NCI-H146 treated with DMSO at 0.1 percent for 48 hours (cell line): ENCODE results near the gene PSTPIP2.
"Not testable (repeated sequence)": the region's sequence is repeated elsewhere in the genome, so short reads cannot be mapped to it uniquely, and the experiment has no call there.

Experiments
- DNase-seq: peaks from one replicate; lab custom pipeline; 2025; ENCODE audit not compliant: unreplicated experiment; lab: John Stamatoyannopoulos, UW

Gene PSTPIP2

GRCh38 chr18:46070815-46071652, 1.0 kb downstream of the PSTPIP2 start:
- DNase-seq, result no peak

- DNase-seq, result no peak
Observed at GRCh38 chr18:46070232-46070631, 1.8 kb downstream of the PSTPIP2 start.

- no peak for DNase-seq
Observed at GRCh38 chr18:46069524-46069923, 2.5 kb downstream of the PSTPIP2 start.

- DNase-seq, result no peak
Observed at GRCh38 chr18:46068763-46069162, 3.3 kb downstream of the PSTPIP2 start.

- peak; percentile 12 for DNase-seq
Observed at GRCh38 chr18:46067438-46068007, 4.5 kb downstream of the PSTPIP2 start.

- DNase-seq, result no peak
Observed at GRCh38 chr18:46062781-46063180, 9.3 kb downstream of the PSTPIP2 start.

GRCh38 chr18:46061796-46062195, 10.3 kb downstream of the PSTPIP2 start:
- no peak for DNase-seq

- DNase-seq, result no peak
Observed at GRCh38 chr18:46061387-46061786, 10.7 kb downstream of the PSTPIP2 start.

- no peak for DNase-seq
Observed at GRCh38 chr18:46060359-46060841, 11.7 kb downstream of the PSTPIP2 start.

- no peak for DNase-seq
Observed at GRCh38 chr18:46055838-46056230, 16.2 kb downstream of the PSTPIP2 start.

- no peak for DNase-seq
Observed at GRCh38 chr18:46054956-46055837, 16.9 kb downstream of the PSTPIP2 start.

- DNase-seq, result no peak
Observed at GRCh38 chr18:46053368-46054095, 18.5 kb downstream of the PSTPIP2 start.

- no peak for DNase-seq
Observed at GRCh38 chr18:46051731-46052461, 20.2 kb downstream of the PSTPIP2 start.

GRCh38 chr18:46050268-46050667, 21.8 kb downstream of the PSTPIP2 start:
- DNase-seq, result no peak

- DNase-seq, result no peak
Observed at GRCh38 chr18:46048641-46049040, 23.4 kb downstream of the PSTPIP2 start.

- DNase-seq, result not testable (repeated sequence)
Observed at GRCh38 chr18:46047369-46047768, 24.7 kb downstream of the PSTPIP2 start.

GRCh38 chr18:46046688-46047087, 25.4 kb downstream of the PSTPIP2 start:
- DNase-seq, result no peak

GRCh38 chr18:46046126-46046525, 25.9 kb downstream of the PSTPIP2 start:
- no peak for DNase-seq

- DNase-seq, result no peak
Observed at GRCh38 chr18:46042571-46043123, 29.4 kb downstream of the PSTPIP2 start.

- DNase-seq, result no peak
Observed at GRCh38 chr18:46040747-46041104, 31.3 kb downstream of the PSTPIP2 start.
